HCT116 (cell line): ENCODE results near the gene CBFA2T3. TPM values are rescaled to one million over a fixed set of nuclear protein-coding genes. Genes with fewer than 3 reads are reported as not detected.

ENCODE experiments used
- ATAC-seq: fragments of 200-7000 bp; cut with Tn5 transposase; 2 replicates; pipeline ENCODE4 v1.9.1; 2020; ENCODE audit warnings: mild to moderate bottlenecking, moderate library complexity
- BruUV-seq: library from RNA; stranded (reverse); fragments of 400-500 nt; replicated peaks from 2 replicates; lab custom pipeline; 2021; lab: Mats Ljungman, UMichigan
- CTCF ChIA-PET: fragments of 300-600 bp; sonication (Branson Sonifier 250); formaldehyde crosslinking; loops from one replicate; lab custom pipeline; 2021; ENCODE audit warnings: antibody characterized with exemption; lab: Charles Lee
- POLR2A ChIA-PET: fragments of 300-600, 350-600 bp; sonication (Branson Sonifier 250); formaldehyde crosslinking; loops from one replicate; lab custom pipeline; 2021; ENCODE audit warnings: antibody characterized with exemption; lab: Charles Lee
- RAD21 ChIA-PET, 2 experiments: fragments of 300-600 bp; sonication (Branson Sonifier 250); formaldehyde crosslinking; loops; one replicate each; lab custom pipeline; 2023; ENCODE audit warnings: low total read pairs in 2 of 2; ENCODE audit not compliant: uncharacterized antibody in 2 of 2, unreplicated experiment in 2 of 2, low non-redundant PET in 1 of 2; lab: Charles Lee
- DNase-seq: peaks from one replicate; pipeline ENCODE4 v3.0.0-alpha.2; 2010; ENCODE audit warnings: low read depth, low spot score
- H2AFZ ChIP-seq: fragments of 200-600 bp; shearing (Covaris generic), sonication (generic); 2 replicates; pipeline ENCODE4 v1.6.1; 2017; ENCODE audit warnings: low read depth, mixed run types, mixed read lengths, antibody characterized with exemption, low read length; ENCODE audit not compliant: poor library complexity, severe bottlenecking
- H3K27ac ChIP-seq: 2 replicates; pipeline ENCODE4 v1.5.1; 2012; ENCODE audit warnings: low read depth, low read length
- H3K27me3 ChIP-seq: fragments of 200-600 bp; sonication (generic); 2 replicates; pipeline ENCODE4 v1.6.1; 2016; ENCODE audit warnings: mixed run types, low read length, mixed read lengths; ENCODE audit not compliant: insufficient read depth
- H3K36me3 ChIP-seq, 2 experiments: fragments of 200-500 bp in 1 of 2; fragments of 200-600 bp in 1 of 2; sonication (Bioruptor generic) in 1 of 2; sonication (generic) in 1 of 2; 2 replicates each; pipeline versions ENCODE4 v1.5.1 to v1.6.1; 2014 to 2016; ENCODE audit warnings: low read length in 2 of 2, inconsistent platforms in 1 of 2, mixed read lengths in 1 of 2, mixed run types in 1 of 2; ENCODE audit not compliant: insufficient read depth in 2 of 2, control insufficient read depth in 1 of 2
- H3K4me1 ChIP-seq, 2 experiments: fragments of 200-600 bp in 1 of 2; sonication (generic) in 1 of 2; 2 replicates each; pipeline versions ENCODE4 v1.5.1 to v1.6.1; 2012 to 2017; ENCODE audit warnings: low read length in 2 of 2, inconsistent platforms in 1 of 2, mild to moderate bottlenecking in 1 of 2, mixed read lengths in 1 of 2, mixed run types in 1 of 2, moderate library complexity in 1 of 2; ENCODE audit not compliant: insufficient read depth in 2 of 2, control insufficient read depth in 1 of 2
- H3K4me2 ChIP-seq: fragments of 200-600 bp; sonication (generic); 2 replicates; pipeline ENCODE4 v1.6.1; 2017; ENCODE audit warnings: mixed run types, low read length, mixed read lengths
- H3K4me3 ChIP-seq, 2 experiments: fragments of 200-600 bp in 1 of 2; sonication (generic) in 1 of 2; replicated peaks in 1 of 2; 2 replicates each; pipeline ENCODE4 v1.5.1; 2011 to 2016; ENCODE audit warnings: low read length in 2 of 2, control low read depth in 1 of 2, low read depth in 1 of 2, mild to moderate bottlenecking in 1 of 2, mixed read lengths in 1 of 2, mixed run types in 1 of 2
- H3K79me2 ChIP-seq: fragments of 200-600 bp; sonication (generic); 2 replicates; pipeline ENCODE4 v1.6.1; 2017; ENCODE audit warnings: mild to moderate bottlenecking, mixed run types, low read length, moderate library complexity, mixed read lengths; ENCODE audit not compliant: insufficient read depth
- H3K9ac ChIP-seq: fragments of 200-600 bp; sonication (generic); 2 replicates; pipeline ENCODE4 v1.6.1; 2016; ENCODE audit warnings: low read length, mixed read lengths
- H3K9me2 ChIP-seq: fragments of 200-600 bp; sonication (generic), shearing (Covaris generic); 2 replicates; pipeline ENCODE4 v1.6.1; 2017; ENCODE audit warnings: mixed run types, mild to moderate bottlenecking, moderate library complexity; ENCODE audit not compliant: insufficient read depth
- H3K9me3 ChIP-seq, 2 experiments: fragments of 200-500 bp in 1 of 2; fragments of 200-600 bp in 1 of 2; sonication (Bioruptor generic) in 1 of 2; sonication (generic) in 1 of 2; 2 replicates each; pipeline ENCODE4 v1.6.1; 2014 to 2017; ENCODE audit warnings: low read length in 2 of 2, mixed read lengths in 2 of 2, inconsistent platforms in 1 of 2, low read depth in 1 of 2, mild to moderate bottlenecking in 1 of 2, mixed run types in 1 of 2, moderate library complexity in 1 of 2; ENCODE audit not compliant: control insufficient read depth in 1 of 2, insufficient read depth in 1 of 2
- H4K20me1 ChIP-seq: fragments of 200-600 bp; sonication (generic), shearing (Covaris generic); 2 replicates; pipeline ENCODE4 v1.6.1; 2017; ENCODE audit warnings: mixed run types, mild to moderate bottlenecking, moderate library complexity; ENCODE audit not compliant: insufficient read depth
- CBX3 ChIP-seq: IDR thresholded peaks from 2 replicates; pipeline ENCODE4 v1.6.1; 2012; ENCODE audit warnings: low read depth
- ELF1 ChIP-seq: IDR thresholded peaks from 2 replicates; pipeline ENCODE4 v1.6.1; 2012; ENCODE audit warnings: low read depth, borderline replicate concordance
- EZH2 ChIP-seq: fragments of 200-600 bp; sonication (generic); IDR thresholded peaks from 2 replicates; pipeline ENCODE4 v1.6.1; 2017; ENCODE audit warnings: antibody characterized with exemption, mixed run types
- JUND ChIP-seq: IDR thresholded peaks from 2 replicates; pipeline ENCODE4 v1.6.1; 2012
- RAD21 ChIP-seq: IDR thresholded peaks from 2 replicates; pipeline ENCODE4 v1.6.1; 2012; ENCODE audit warnings: low read depth, mild to moderate bottlenecking
- YY1 ChIP-seq: IDR thresholded peaks from 2 replicates; pipeline ENCODE4 v1.6.1; 2011; ENCODE audit warnings: low read length, low read depth, moderate library complexity, mild to moderate bottlenecking; ENCODE audit not compliant: insufficient replicate concordance; ENCODE audit errors: extremely low read depth
- ZFX ChIP-seq: fragments of 450-650 bp; IDR thresholded peaks from 2 replicates; pipeline ENCODE4 v1.6.1; 2017
- intact Hi-C: fragments of 100-400 bp; cut with micrococcal nuclease; formaldehyde crosslinking; loops from 2 replicates; pipeline ENCODE4 v1.10.0; 2022
- total RNA-seq: library from RNA; stranded (reverse); gene quantifications from one replicate; pipeline ENCODE4 v1.2.1, GENCODE V29; 2021; ENCODE audit not compliant: unreplicated experiment

Gene CBFA2T3
- total RNA-seq, 1 experiment from 2014 or later = 19.1 TPM

- Histone ChIP-seq H3K27ac (no peak overlapping the region), H3K4me1 (no peaks in the 10 kb centered on the region), H3K9me3 (no peaks in the 10 kb centered on the region), H3K4me2 (no peak overlapping the region), H3K79me2 (no peaks in the 10 kb centered on the region), H3K27me3 (no peaks in the 10 kb centered on the region), H3K9ac (no peak overlapping the region), H4K20me1 (no peaks in the 10 kb centered on the region), H2AFZ (no peak overlapping the region), H3K36me3 (no peaks in the 10 kb centered on the region), H3K4me3 (no peak overlapping the region), H3K9me2 (no peaks in the 10 kb centered on the region)
- DNase-seq = no peak
- RAD21 ChIA-PET = no interaction called here
- TF ChIP-seq EZH2 (no peak), RAD21 (no peak), ZFX (no peak), CBX3 (no peak)
- CTCF ChIA-PET = no interaction called here
- POLR2A ChIA-PET = no interaction called here
- intact Hi-C loops = no loop called here
- no peak for ATAC-seq
- BruUV-seq = no TSS peak
These were observed 105.1 kb downstream of the CBFA2T3 start for GRCh38 chr16:88871730-88872416.

- Histone ChIP-seq H3K27ac (no peak overlapping the region), H3K9ac (no peak overlapping the region), H3K9me3 (no peaks in the 10 kb centered on the region), H3K79me2 (no peaks in the 10 kb centered on the region), H3K4me3 (no peak overlapping the region), H3K4me1 (no peaks in the 10 kb centered on the region), H4K20me1 (no peaks in the 10 kb centered on the region), H3K36me3 (no peaks in the 10 kb centered on the region), H3K4me2 (no peak overlapping the region), H3K27me3 (no peaks in the 10 kb centered on the region), H3K9me2 (no peaks in the 10 kb centered on the region), H2AFZ (no peak overlapping the region)
- intact Hi-C loops = no loop called here
- ATAC-seq (no peak), DNase-seq (no peak)
- ChIA-PET CTCF (no interaction called here), POLR2A (no interaction called here), RAD21 (no interaction called here)
- no peak for TF ChIP-seq ELF1
- TF ChIP-seq ZFX = no peak
- no peak for TF ChIP-seq YY1
- no peak for TF ChIP-seq JUND
- BruUV-seq = no TSS peak
These were observed 105.7 kb downstream of the CBFA2T3 start for GRCh38 chr16:88871349-88871702.
